B cell (primary cell): ENCODE data around the gene UBA7. TPM values are rescaled to one million over a fixed set of nuclear protein-coding genes. Genes with fewer than 3 reads are reported as not detected.

ENCODE experiments used
- ATAC-seq: fragments of 200-7000 bp; cut with Tn5 transposase; one replicate; pipeline ENCODE4 v1.10.0; 2021; ENCODE audit warnings: low read depth, mild to moderate bottlenecking, moderate number of reproducible peaks, moderate library complexity
- CTCF ChIA-PET: fragments of 350-600 bp; sonication (Branson Sonifier 250); formaldehyde crosslinking; loops from one replicate; lab custom pipeline; 2021; ENCODE audit warnings: antibody characterized with exemption, inconsistent platforms; lab: Charles Lee
- POLR2A ChIA-PET: fragments of 350-600 bp; sonication (Branson Sonifier 250); formaldehyde crosslinking; loops from one replicate; lab custom pipeline; 2021; ENCODE audit warnings: antibody characterized with exemption; lab: Charles Lee
- DNase-seq: peaks from one replicate; pipeline ENCODE4 v3.0.0; 2013
- H2AFZ ChIP-seq: 2 replicates; pipeline ENCODE4 v1.6.1; 2012; ENCODE audit warnings: mild to moderate bottlenecking, low read depth, low read length; ENCODE audit not compliant: insufficient read depth, poor library complexity, severe bottlenecking
- H3K27ac ChIP-seq, 2 donors: 1 replicate in 1 of 2; 2 replicates in 1 of 2; pipeline ENCODE4 v1.5.1; 2012 to 2013; ENCODE audit warnings: low read length in 2 of 2, mild to moderate bottlenecking in 2 of 2, moderate library complexity in 1 of 2
- H3K27me3 ChIP-seq, 4 experiments: fragments of 200-600 bp in 1 of 4; sonication (generic) in 1 of 4; replicated peaks in 1 of 4; 1 replicate in 2 of 4; 2 replicates in 2 of 4; pipeline versions ENCODE4 v1.6.1 to v1.7.0; 2013 to 2016; ENCODE audit warnings: low read length in 3 of 4, mild to moderate bottlenecking in 2 of 4, mixed read lengths in 1 of 4, moderate library complexity in 1 of 4; ENCODE audit not compliant: insufficient read depth in 4 of 4, control insufficient read depth in 3 of 4; ENCODE audit errors: control extremely low read depth in 1 of 4
- H3K36me3 ChIP-seq, 2 experiments: replicated peaks in 1 of 2; 1 replicate in 1 of 2; 2 replicates in 1 of 2; pipeline versions ENCODE4 v1.6.1 to v1.7.1; 2013; ENCODE audit warnings: low read length in 1 of 2; ENCODE audit not compliant: insufficient read depth in 2 of 2, control insufficient read depth in 1 of 2; ENCODE audit errors: control extremely low read depth in 1 of 2, extremely low read depth in 1 of 2
- H3K4me1 ChIP-seq, 2 donors: fragments of 200-600 bp in 1 of 2; sonication (generic) in 1 of 2; 1 replicate in 1 of 2; 2 replicates in 1 of 2; pipeline versions ENCODE4 v1.5.1 to v1.6.1; 2013 to 2017; ENCODE audit warnings: low read length in 2 of 2; ENCODE audit not compliant: control insufficient read depth in 2 of 2, insufficient read depth in 2 of 2
- H3K4me2 ChIP-seq: replicated peaks from 2 replicates; pipeline ENCODE3; 2012; ENCODE audit warnings: mild to moderate bottlenecking, low read depth, low read length; ENCODE audit not compliant: poor library complexity, severe bottlenecking
- H3K4me3 ChIP-seq, 5 experiments: fragments of 200-600 bp in 1 of 5; sonication (generic) in 1 of 5; 1 replicate in 3 of 5; 2 replicates in 2 of 5; pipeline versions ENCODE4 v1.5.1 to v1.7.0; 2011 to 2016; ENCODE audit warnings: low read length in 4 of 5, mild to moderate bottlenecking in 4 of 5, low read depth in 2 of 5, control low read depth in 1 of 5, moderate library complexity in 1 of 5; ENCODE audit not compliant: insufficient read depth in 1 of 5; ENCODE audit errors: control extremely low read depth in 1 of 5, extremely low read depth in 1 of 5
- H3K79me2 ChIP-seq: fragments of 200-600 bp; sonication (generic); one replicate; pipeline ENCODE4 v1.6.0; 2016; ENCODE audit warnings: low read length; ENCODE audit not compliant: control insufficient read depth, insufficient read depth
- H3K9ac ChIP-seq: fragments of 200-600 bp; sonication (generic); 2 replicates; pipeline ENCODE4 v1.6.1; 2017; ENCODE audit warnings: mild to moderate bottlenecking, low read length, moderate library complexity
- H3K9me3 ChIP-seq, 3 donors: one replicate each; pipeline versions ENCODE4 v1.6.1 to v1.7.1; 2013; ENCODE audit warnings: low read length in 2 of 3; ENCODE audit not compliant: control insufficient read depth in 2 of 3, insufficient read depth in 1 of 3; ENCODE audit errors: control extremely low read depth in 1 of 3
- H4K20me1 ChIP-seq: 2 replicates; pipeline ENCODE4 v1.6.0; 2012; ENCODE audit warnings: mild to moderate bottlenecking, low read length; ENCODE audit not compliant: insufficient read depth, control insufficient read depth, poor library complexity, severe bottlenecking
- H3K27ac Mint-ChIP-seq: one replicate; pipeline ENCODE4 v1.8.0; 2021; ENCODE audit warnings: mixed read lengths
- H3K27me3 Mint-ChIP-seq: one replicate; pipeline ENCODE4 v1.8.0; 2021; ENCODE audit warnings: mixed read lengths
- H3K4me1 Mint-ChIP-seq: one replicate; pipeline ENCODE4 v1.8.0; 2021; ENCODE audit warnings: mixed read lengths
- H3K4me3 Mint-ChIP-seq: one replicate; pipeline ENCODE4 v1.8.0; 2021; ENCODE audit warnings: mixed read lengths
- H3K9me3 Mint-ChIP-seq: one replicate; pipeline ENCODE4 v1.8.0; 2022; ENCODE audit warnings: mixed read lengths; ENCODE audit not compliant: insufficient read depth
- CTCF ChIP-seq: fragments of 200-600 bp; IDR thresholded peaks from one replicate; pipeline ENCODE4 v1.8.0; 2022; ENCODE audit warnings: antibody characterized with exemption, mild to moderate bottlenecking
- EZH2 ChIP-seq: IDR thresholded peaks from 2 replicates; pipeline ENCODE4 v1.6.1; 2012; ENCODE audit warnings: borderline replicate concordance, low read depth, mild to moderate bottlenecking, moderate library complexity, low read length; ENCODE audit not compliant: insufficient read depth, poor library complexity, severe bottlenecking
- WGBS: methylation state at CpG from one replicate; pipeline ENCODE4 v1.1.5; 2013; ENCODE audit warnings: missing lambda C conversion rate; ENCODE audit not compliant: insufficient coverage; 5-methylcytosine and 5-hydroxymethylcytosine counted together
- intact Hi-C: fragments of 100-400 bp; cut with micrococcal nuclease; formaldehyde crosslinking; loops from one replicate; pipeline ENCODE4 v1.10.0; 2022
- polyA plus RNA-seq: library from polyadenylated mRNA; depleted of rRNA; stranded (reverse); fragments of >200 nt; gene quantifications from 2 replicates; pipeline ENCODE4 v1.2.3, GENCODE V29; 2012
- total RNA-seq, 2 donors: library from RNA; stranded (reverse); fragments of 120-200 nt in 1 of 2; gene quantifications; 1 replicate in 1 of 2; 2 replicates in 1 of 2; pipeline versions ENCODE4 v1.2.3 to v1.2.4, GENCODE V29; 2013 to 2022

The UBA7 gene
- total and polyA plus RNA-seq, 2 donors (not counting 1 experiment from before 2014, with no cell fraction given), result 418 to 943 TPM

GRCh38 chr3:49840388-49840787, 26.6 kb upstream of the UBA7 start:
- Histone ChIP-seq H3K27ac (no peak overlapping the region), H3K79me2 (no peaks in the 10 kb centered on the region), H3K9ac (no peak overlapping the region), H3K27me3 (no peaks in the 10 kb centered on the region), H3K36me3 (peaks cover 0 to 3% of the 10 kb centered on the region in 2 experiments), H3K4me3 (no peak overlapping the region), H3K4me2 (no peak overlapping the region), H3K4me1 (peaks cover 0 to 5% of the 10 kb centered on the region in 2 donors), H4K20me1 (no peaks in the 10 kb centered on the region), H3K9me3 (no peaks in the 10 kb centered on the region), H2AFZ (no peak overlapping the region)
- H3K4me3 Mint-ChIP-seq, result no peak overlapping the region
- WGBS, result 88% methylated on average over 2 of the region's 2 CpGs
- no peaks in the 10 kb centered on the region for H3K9me3 Mint-ChIP-seq
- ChIA-PET CTCF (interaction anchor here (0.8 to 17.8 kb wide), 5 partner anchors 11 to 300 kb away, joined by 3 to 547 read pairs (median 28); partner anchors contain the start of genes CDHR4, INKA1 and MON1A), POLR2A (interaction anchor here (4.8 kb wide), 1 partner anchor 36 kb away, joined by 99 read pairs; the partner anchor contains the start of gene INKA1)
- TF ChIP-seq CTCF (no peak), EZH2 (no peak)
- intact Hi-C loops, result no loop called here
- H3K27ac Mint-ChIP-seq, result no peak overlapping the region
- H3K4me1 Mint-ChIP-seq, result peaks cover 4% of the 10 kb centered on the region
- H3K27me3 Mint-ChIP-seq, result no peaks in the 10 kb centered on the region
- DNase-seq (no peak), ATAC-seq (no peak)

- H3K9me3 Mint-ChIP-seq, result no peaks in the 10 kb centered on the region
Observed at GRCh38 chr3:49839193-49839809, 25.5 kb upstream of the UBA7 start.

More at GRCh38 chr3:49839193-49839809, 25.5 kb upstream of the UBA7 start:
- H3K4me2 ChIP-seq, result no peak overlapping the region
- WGBS, result 33% methylated on average over 3 of the region's 6 CpGs
- intact Hi-C loops, result loop anchor here (1.0 to 10.0 kb wide), 4 partner anchors 17 to 300 kb away; partner anchors contain the start of genes AMIGO3, IP6K1 and TRAIP
- no peaks in the 10 kb centered on the region for H3K9me3 ChIP-seq
- H3K79me2 ChIP-seq, result no peaks in the 10 kb centered on the region
- Mint-ChIP-seq H3K4me3 (no peak overlapping the region), H3K27me3 (no peaks in the 10 kb centered on the region), H3K27ac (peak overlapping the region; percentile 42), H3K4me1 (peaks cover 4% of the 10 kb centered on the region)
- H3K9ac ChIP-seq, result no peak overlapping the region
- H3K4me3 ChIP-seq, result no peak overlapping the region
- no peaks in the 10 kb centered on the region for H3K36me3 ChIP-seq
- ChIA-PET CTCF (interaction anchor here (0.6 to 17.8 kb wide), 28 partner anchors 9 to 387 kb away, joined by 3 to 547 read pairs (median 5); partner anchors contain the start of genes AMIGO3, CDHR4, INKA1 and IP6K1), POLR2A (interaction anchor here (1.0 to 4.8 kb wide), 4 partner anchors 26 to 35 kb away, joined by 3 to 99 read pairs (median 6); partner anchors contain the start of genes INKA1 and UBA7)
- no peaks in the 10 kb centered on the region for H3K27me3 ChIP-seq
- H4K20me1 ChIP-seq, result no peaks in the 10 kb centered on the region
- ATAC-seq (peak; percentile 94), DNase-seq (peak; percentile 89)
- H2AFZ ChIP-seq, result peak overlapping the region; percentile 13
- peaks cover 0 to 5% of the 10 kb centered on the region in 2 donors for H3K4me1 ChIP-seq
- H3K27ac ChIP-seq, result no peak overlapping the region
- TF ChIP-seq EZH2 (no peak), CTCF (peak; percentile 82)
